Measurements from ENCODE around the gene PLEKHH1. TPM values are rescaled to one million over a fixed set of nuclear protein-coding genes. Genes with fewer than 3 reads are reported as not detected.

The PLEKHH1 gene
- total RNA-seq, 1 experiment from 2014 or later: 6.7 TPM

GRCh38 chr14:67523764-67524633 is 9.1 kb upstream of the PLEKHH1 start:
- DNase-seq (ENCODE audit: low read depth, low spot score) (no peak), ATAC-seq (no peak)
- Histone ChIP-seq H3K36me3 (ENCODE audit: control insufficient read depth, insufficient read depth, low read length) (no peaks in the 10 kb centered on the region), H3K27me3 (ENCODE audit: control insufficient read depth, insufficient read depth, low read length) (peaks cover 7% of the 10 kb centered on the region; the same call in 1 of the 2 replicates), H3K4me1 (ENCODE audit: control insufficient read depth, insufficient read depth, low read length) (no peaks in the 10 kb centered on the region), H3K4me3 (ENCODE audit: low read depth in 2 of 2, low read length in 2 of 2) (no peak overlapping the region), H3K27ac (ENCODE audit: low read length) (no peak overlapping the region), H3K9me3 (ENCODE audit: control insufficient read depth, insufficient read depth, low read depth, low read length) (no peaks in the 10 kb centered on the region)
- in situ Hi-C loops (cut with HindIII; ENCODE audit: low pct_unique_long_range_greater_than_20kb, low sequenced_read_pairs) (no loop called here), intact Hi-C loops (cut with micrococcal nuclease; ENCODE audit: unreplicated experiment) (no loop called here)
- ChIA-PET POLR2A (no interaction called here), CTCF (interaction anchor here (0.9 kb wide), 1 partner anchor 97 kb away, joined by 5 read pairs; no protein-coding TSS in a partner anchor)
- TF ChIP-seq SIN3A (IDR thresholded peaks at IDR 0.05; ENCODE audit: borderline replicate concordance, insufficient read depth, low read depth, low read length) (no peak), CTCF (IDR thresholded peaks at IDR 0.05) (no peak), TCF7L2 (IDR thresholded peaks at IDR 0.05; ENCODE audit: low read depth, low read length) (no peak), POLR2AphosphoS5 (IDR thresholded peaks at IDR 0.05; ENCODE audit: low read depth, low read length) (no peak), REST (IDR thresholded peaks at IDR 0.05; ENCODE audit: insufficient read depth in 1 of 2, low read depth in 2 of 2, low read length in 1 of 2) (no peak)
- BruUV-seq (replicated peaks): no TSS peak

GRCh38 chr14:67524634-67524963 is 8.5 kb upstream of the PLEKHH1 start:
- TF ChIP-seq CTCF (IDR thresholded peaks at IDR 0.05): no peak
- TF ChIP-seq TCF7L2 (IDR thresholded peaks at IDR 0.05; ENCODE audit: low read depth, low read length): no peak
- no peak for TF ChIP-seq POLR2AphosphoS5 (IDR thresholded peaks at IDR 0.05; ENCODE audit: low read depth, low read length)
- H3K9me3 ChIP-seq (ENCODE audit: control insufficient read depth, insufficient read depth, low read depth, low read length): no peaks in the 10 kb centered on the region
- CTCF ChIA-PET: interaction anchor here (0.9 kb wide), 1 partner anchor 98 kb away, joined by 5 read pairs; no protein-coding TSS in a partner anchor
- BruUV-seq (replicated peaks): no TSS peak
- no peaks in the 10 kb centered on the region for H3K4me1 ChIP-seq (ENCODE audit: control insufficient read depth, insufficient read depth, low read length)
- POLR2A ChIA-PET: no interaction called here
- ATAC-seq (no peak), DNase-seq (ENCODE audit: low read depth, low spot score) (no peak)
- H3K36me3 ChIP-seq (ENCODE audit: control insufficient read depth, insufficient read depth, low read length): no peaks in the 10 kb centered on the region
- H3K27me3 ChIP-seq (ENCODE audit: control insufficient read depth, insufficient read depth, low read length): peaks cover 7% of the 10 kb centered on the region; the same call in 1 of the 2 replicates
- intact Hi-C loops (cut with micrococcal nuclease; ENCODE audit: unreplicated experiment) (no loop called here), in situ Hi-C loops (cut with HindIII; ENCODE audit: low pct_unique_long_range_greater_than_20kb, low sequenced_read_pairs) (no loop called here)
- no peak overlapping the region for H3K4me3 ChIP-seq (ENCODE audit: low read depth in 2 of 2, low read length in 2 of 2)
- no peak overlapping the region for H3K27ac ChIP-seq (ENCODE audit: low read length)

Data from Panc1 (cell line).